NCI-H82 (cell line): ENCODE measurements around the gene INHBA.

Experiments
- DNase-seq: peaks from one replicate; lab custom pipeline; 2025; lab: John Stamatoyannopoulos, UW

INHBA gene

DNA sequence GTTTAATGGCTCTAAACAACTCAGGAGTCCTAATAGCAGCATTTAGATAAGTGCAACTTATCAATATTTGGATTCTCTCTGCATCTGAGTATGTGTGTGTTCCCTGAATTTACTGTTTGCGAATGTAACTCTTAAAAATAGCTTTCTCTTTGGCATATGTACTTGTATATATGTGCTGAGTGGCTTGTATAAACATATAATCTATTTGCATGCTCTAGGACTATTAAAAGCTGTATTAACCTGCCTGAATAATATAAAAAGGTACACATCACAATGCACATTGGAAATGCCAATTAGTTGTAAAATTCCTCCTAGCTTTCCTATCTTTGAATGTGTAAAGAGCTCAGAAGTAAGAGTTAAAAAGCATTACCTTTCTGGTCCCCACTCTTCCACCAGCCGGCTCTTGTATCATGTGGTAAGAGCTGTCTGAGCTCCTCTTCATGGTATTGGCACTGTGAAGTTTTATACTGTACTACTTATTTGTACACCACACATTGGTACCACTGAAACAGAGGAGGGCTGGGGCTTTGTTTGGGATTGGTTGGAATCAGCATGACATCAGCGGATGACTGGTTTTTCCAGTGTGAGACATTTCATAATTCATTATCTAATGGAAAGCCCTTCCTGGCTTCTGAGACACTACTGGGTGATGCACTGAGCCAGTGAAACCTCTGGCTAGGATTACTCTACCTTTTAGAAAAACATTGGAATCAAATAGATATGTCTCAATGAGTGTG is at the start of gene INHBA:
Gene INHBA (minus strand): TSS at position 456 of the 737 bp plus-strand sequence. CDS start 2,716 bp downstream, outside the sequence.
- DNase-seq = no peak

DNA sequence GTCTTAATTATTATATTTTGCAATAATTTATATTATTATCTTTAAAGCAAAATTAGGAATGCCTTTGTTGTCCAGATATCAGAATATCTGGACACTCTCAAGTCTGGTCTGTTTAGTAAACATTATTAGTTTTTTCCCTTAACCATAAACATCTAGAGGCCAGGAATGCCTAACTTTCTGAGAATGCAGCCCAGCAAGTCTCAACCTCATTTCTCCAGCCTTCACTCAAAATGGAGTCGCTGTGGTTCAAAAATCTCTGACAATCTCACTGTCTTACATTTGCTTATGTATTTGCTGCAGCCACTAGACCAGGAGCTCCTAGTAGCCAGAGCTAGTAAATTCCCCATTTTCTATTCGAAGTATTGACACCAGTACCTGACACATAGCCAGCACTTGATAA is 49.7 kb upstream of the INHBA start:
- no peak for DNase-seq

DNA sequence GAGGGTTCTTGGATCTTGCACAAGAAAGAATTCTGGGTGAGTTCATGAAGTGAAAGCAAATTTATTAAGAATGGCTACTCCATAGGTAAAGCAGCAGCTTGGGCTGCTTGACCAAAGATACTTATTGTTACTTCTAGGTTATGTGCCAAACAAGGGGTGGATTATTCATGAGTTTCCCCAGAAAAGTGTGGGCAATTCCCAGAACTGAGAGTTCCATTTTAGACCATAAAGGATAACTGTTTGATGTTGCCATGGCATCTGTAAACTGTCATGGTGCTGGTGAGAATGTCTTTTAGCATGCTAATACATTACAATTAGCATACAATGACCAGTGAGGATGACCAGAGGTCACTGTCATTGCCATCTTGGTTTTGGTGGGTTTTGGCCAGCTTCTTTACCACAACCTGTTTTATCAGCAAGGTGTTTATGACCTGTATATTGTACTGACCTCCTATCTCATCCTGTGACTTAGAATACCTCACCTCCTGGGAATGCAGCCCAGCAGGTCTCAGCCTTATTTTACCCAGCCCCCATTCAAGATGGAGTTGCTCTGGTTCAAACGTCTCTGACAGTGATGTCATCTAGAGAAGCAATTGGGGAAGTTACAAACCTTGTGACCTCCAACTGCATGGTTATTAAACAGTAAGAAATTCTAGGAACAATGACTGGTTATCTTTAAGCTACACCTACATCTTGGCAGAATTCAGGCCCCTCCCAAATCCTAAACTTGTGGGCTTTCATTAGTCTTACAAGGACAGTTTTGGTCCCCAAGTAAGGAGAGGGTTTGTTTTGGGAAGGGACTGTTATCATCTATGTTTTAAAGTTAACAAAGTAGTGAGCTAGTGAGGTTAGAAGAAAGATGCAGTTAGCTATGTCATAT is 48.0 kb upstream of the INHBA start:
- DNase-seq = no peak

DNA sequence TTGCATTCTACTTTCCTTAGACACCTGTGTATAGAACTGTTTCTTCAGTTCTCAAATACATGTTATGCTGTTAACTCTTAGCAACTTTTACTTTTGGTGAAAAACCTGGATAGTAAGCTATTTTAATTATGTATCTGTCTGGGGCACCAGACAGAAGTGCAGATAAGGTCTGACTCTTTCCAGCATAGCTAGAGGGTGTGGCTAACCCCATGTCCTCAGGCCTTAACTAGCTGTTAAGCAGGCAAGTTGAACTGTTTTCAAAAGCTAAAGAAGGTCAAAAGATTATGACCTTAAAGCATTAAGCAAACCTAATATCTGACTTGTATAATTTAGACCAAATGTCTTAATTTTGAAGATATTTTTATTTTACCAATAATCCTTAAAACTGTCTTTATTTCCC is 45.1 kb upstream of the INHBA start:
- DNase-seq = no peak

DNA sequence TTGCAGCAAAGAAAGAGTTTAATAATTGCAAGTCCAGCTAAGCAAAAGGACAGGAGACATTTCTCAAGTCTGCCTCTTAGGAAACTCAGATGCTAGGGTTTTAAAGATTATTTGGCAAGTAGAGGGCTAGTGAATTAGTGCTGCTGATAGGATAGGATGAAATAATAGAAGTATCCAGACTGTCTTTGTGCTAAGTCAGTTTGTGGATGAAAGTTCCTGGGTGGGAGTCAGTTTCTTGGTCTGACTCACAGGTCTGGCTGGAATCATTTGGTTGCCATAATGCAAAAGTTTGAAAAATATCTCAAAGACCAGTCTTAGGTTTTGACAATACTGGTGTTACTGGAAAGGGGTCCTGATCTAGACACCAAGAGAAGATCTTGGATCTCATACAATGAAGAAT is 42.6 kb upstream of the INHBA start:
- DNase-seq = no peak

DNA sequence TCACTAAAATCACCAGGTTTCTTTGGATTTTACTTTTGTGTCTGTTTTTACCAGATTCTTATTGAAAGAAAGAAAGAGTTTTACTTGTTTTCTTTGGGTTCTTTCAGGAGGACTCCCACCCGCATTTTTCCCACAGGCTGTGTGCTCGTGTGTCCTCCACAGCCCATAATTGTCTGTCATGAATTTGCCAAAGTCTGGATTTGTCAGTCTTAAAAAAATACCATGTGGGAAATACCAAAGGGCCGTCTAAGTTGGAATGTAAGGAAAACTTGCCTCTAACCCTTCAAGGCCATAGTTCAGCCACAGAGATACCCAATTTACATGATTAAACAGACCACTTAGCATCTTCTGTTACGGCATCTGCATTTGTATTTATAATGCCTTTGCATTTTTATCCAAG is 41.3 kb upstream of the INHBA start:
- DNase-seq = no peak

DNA sequence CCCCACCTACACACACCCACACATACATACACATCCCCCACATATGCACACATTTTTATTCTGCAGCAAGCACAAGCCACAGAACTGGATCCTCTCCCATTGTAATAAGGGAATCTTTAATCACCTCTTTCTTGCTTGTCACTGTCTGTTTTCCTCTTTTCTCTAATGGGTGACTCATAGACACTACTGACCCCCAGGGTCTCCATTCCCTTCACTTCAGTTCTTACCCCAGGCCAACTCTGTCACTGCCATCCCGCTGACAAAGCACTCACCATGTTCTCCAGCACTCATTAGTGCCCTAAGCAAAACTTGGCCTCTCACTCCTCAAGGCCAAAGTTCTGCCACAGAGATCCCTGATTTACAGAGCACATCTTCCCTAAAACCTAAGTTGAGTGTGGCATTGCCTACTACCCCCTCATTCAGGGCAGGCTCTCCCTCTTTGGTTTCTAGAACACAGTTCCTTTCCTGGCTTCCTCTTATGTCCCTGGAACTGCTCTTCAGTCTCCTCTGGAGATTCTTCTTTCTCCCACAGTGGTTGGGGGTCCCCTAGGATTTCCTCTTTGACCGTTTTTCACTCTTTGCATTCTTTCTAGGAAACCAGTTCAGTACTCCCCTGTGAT is 39.6 kb upstream of the INHBA start:
- no peak for DNase-seq

DNA sequence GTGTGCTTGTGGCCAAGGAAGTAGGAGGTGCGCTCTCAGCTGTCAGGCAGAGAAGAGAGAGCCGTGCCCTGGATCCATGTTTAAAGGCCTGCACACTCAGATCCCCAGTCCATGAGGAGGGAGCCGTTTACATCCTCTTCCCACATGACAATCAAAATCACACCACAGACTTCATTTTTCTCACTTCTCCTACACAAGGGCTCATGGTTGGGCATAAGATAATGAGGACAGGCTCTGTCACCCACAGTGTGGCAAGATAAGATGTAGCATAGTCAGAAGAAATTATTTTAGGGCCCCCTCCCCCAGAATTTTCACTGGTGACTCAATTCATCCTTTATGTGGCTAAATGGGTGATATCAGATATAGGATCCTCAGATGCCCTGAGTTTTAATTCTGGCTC is 35.9 kb upstream of the INHBA start:
- DNase-seq = no peak

DNA sequence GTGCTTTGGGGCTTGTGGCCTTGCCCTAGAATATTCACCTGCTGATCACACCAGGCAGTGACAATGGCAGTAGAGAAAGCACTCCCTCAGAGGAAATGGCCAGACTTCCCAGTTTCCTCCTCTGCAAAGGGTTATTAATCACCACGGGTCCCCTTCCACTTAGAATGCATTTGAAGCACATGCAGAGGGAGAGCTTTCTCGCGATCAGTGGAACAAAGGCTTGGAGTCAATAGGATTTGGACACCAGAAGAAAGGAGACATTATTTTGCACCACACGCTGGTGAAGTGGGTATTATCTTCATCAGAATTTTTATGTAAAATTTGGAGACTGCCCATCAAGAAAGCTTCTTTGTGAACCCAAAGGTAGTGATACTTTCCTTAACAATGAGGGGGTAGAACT is 35.4 kb upstream of the INHBA start:
- DNase-seq = no peak

DNA sequence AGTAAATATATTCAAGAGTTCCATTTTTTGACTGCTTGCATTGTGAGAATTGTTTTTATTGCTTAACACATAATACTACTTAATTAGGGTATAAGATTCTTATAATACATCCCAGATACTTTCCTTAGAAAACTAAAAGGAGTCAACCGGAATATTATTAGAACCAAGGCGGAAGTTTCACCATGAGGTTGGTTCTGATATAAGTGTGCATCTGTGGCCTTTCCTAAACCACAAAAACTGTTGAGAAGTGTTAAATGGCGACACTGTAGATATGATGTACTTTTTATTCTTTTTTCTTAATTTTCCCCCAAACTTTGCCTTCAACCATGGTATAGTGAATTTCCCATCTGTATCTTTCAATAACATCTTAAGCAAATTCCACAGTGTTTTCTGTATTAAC is 32.3 kb upstream of the INHBA start:
- no peak for DNase-seq

DNA sequence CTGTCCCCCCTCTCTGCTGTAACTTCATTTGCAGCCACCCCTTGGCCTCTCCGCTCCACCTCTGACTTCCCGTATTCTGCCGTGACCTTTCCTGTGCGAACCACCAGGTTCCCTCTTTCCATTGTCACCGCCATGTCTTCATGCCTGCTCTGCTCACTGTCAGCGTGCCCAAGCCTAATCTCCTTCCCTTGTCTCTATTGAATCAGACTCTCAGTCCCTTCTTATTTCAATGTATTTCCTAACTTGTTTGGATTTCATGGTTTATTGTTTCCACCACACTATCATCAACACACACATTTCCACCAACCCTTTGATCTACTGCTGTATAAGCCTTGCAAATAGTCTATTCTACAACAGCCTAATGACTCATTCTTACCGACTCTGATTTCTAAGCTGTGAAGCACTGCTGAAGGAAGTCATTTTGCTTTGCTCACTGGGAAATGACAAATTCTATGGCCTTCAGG is 30.0 kb upstream of the INHBA start:
- DNase-seq = no peak

DNA sequence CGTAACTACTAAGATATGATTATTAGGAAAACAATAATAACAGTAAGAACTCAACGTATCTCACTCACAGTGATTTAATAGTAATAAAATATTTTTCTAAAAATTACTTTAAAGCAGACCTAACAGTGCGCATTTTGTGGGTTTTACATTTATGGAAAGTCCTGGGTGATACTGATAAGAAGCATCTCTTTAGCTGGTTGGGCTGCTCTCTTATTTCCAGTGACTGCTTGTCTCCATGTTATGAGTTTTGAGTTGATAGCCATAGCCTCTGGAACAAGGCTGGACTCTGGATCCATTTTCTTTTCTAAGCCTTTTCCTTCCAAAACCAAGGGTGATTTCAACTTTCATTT is 29.5 kb upstream of the INHBA start:
- no peak for DNase-seq

DNA sequence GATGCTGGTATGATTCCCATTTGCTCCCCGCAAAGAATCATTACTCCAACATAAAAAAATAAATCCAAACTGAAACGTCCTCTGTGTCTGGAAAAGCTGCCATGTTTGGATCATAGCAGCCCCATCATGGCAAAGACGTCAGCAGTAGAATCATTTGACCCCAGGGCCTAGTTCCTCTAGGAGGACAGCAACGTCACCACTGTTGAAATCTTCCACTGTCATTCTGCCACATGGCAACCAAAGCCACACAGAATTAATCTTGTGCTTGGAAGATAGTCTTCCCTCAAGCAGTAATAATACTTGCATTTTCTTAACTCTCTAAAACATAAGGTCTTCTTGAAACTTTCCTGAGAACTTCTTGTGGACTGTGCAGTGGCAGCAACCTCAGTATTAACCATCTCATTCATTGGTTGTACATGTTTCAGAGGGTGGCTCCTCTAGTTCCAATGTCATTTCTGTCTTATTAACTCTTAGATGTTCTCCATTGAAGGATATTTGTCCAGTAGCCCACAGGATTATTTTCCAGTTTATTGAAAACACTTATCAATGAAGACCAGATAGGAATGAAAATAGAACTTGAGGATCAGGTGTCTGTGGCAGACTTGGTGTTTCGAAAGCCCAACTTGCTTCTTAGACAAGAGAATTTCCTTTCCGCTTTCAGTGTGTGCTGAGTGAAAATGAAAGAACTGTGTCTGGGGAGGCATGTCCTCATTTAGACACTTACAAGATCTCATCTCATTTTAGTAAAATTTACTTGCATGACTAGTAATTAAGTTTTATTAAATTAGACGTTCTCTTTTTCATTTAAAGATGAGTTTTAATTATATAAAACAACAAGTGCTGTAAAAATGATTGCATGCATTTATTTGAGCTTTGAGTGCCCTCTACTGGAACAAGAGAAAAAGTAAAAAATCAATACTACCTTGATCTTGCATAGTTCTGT is 28.9 kb upstream of the INHBA start:
- DNase-seq = peak; percentile 30

DNA sequence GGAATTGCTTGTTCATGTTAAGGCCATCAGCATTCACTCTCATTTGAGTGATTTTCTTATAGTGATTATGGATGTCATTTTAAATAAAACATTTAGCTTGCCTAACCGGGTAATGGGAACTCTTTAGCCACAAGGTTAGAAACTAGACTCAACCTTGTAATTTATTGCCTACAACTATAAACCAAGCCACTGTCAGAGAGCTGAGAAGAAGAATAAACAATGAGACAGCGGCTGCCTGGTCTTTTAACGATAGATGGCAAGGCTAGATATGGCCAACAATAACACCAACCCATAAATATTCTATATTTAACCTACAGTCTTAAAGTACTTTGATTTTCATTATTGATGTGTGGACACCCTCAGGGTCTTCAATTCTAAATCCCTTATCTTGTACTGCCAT is 27.8 kb upstream of the INHBA start:
- no peak for DNase-seq

DNA sequence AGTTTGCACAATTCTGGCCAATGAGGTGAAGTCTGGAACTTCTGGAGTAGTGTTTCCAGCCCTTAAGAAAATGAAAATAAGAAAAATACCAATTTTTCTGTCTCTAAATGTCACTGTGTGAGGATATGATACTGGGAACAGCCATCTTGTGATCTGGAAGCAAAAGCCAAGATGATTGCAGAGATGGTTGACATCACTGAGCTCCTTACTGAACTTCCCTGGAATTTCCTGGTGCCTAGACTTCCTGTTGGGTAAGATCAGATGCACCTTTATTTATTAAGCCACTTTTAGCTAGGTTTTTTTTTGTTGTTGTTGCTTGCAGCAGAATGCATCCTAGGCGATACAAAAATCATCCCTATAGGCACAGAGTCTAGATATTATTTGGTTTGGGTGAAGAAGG is 27.3 kb upstream of the INHBA start:
- DNase-seq = no peak

DNA sequence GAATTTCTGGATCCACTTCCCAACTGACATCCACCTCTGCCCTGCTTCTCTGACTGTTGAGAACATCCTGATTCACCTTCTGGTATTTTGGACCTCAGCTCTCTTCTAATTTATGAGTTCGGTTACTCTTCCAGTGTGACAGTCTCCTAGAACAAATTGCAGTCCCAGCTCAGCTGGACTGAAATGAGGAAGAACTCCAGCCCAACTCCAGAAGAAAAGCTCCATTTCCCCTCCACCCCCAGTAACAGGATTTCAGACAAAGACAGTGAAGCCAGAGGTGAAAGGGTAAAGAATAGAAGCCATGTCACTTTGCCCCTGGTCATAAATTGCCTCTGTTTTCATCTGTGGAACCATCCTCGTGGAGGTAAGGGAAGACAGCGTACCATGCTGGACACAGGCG is 26.2 kb upstream of the INHBA start:
- DNase-seq = no peak

DNA sequence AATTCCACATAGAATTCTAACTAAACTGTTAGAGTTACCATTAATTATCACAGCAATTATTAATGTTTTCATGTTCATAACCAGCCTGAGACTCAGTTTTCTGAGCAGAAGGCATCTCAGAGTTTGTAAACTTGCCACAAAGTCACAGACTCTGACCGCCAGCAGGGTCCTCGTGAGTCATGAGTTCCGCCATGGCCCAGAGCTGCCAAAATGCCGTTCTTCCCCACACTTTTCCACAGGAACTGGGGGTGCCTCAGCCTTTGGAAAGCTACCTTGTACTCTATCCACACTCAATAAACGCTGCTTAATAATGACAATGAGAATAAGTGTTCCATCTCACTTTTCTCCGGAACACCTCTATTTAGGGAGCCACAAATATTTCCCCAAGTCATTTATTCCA is 22.1 kb upstream of the INHBA start:
- no peak for DNase-seq

DNA sequence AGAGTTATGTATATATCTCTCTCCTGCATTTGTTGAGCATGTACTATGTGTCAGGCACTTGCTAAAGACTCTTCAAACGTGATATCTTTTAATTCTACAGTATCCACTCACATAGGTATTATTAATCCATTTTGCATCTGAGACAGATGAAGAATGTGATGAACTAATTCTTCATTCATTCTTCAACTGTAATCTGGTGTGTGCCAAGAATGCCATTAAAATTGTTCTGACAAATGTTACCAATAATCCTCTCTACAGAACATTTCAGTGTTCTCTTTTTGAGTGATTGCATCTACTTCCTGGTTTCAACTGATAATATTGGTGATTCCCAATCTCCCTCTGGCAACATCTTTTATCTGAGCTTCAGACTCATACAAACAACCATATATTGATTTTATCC is 18.0 kb upstream of the INHBA start:
- DNase-seq = no peak

DNA sequence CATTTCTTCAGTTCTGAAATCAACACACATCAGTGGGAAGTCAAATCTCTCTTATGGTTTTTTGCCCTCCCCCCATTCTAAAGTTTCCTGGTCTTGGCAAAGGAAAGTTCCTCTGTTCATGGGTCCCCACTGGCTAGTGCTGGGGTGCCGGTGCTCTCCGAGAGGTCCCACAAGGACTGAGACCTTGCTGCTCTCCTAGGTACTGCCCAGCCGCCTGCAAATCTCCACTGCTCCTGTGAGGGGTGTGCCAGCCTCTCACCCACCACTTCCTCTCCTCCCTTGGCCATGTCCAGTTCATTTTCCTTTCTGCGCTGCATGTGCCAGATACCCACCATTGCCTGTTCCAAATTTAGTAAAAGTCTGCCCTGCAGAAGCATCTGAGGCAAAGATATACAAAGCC is 17.2 kb upstream of the INHBA start:
- DNase-seq = no peak

DNA sequence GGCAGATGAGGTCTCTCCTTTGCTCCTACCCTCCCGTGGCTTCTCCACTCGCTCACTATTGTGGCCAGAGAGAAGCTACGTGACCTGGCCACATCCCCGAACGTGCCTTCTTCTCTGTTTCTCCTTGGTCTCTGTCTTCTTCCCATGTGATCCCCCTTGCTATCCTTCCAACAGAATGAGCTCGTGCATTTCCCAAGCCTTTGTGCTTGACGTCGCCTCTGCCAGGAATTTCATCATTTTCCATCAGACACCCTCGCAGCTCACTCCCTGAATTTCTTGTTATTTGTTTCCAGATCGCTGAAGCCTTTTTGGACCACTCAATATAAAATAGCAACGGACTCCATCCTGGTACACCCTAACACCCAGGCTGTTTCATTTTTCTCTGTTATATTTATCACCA is 13.8 kb upstream of the INHBA start:
- no peak for DNase-seq

DNA sequence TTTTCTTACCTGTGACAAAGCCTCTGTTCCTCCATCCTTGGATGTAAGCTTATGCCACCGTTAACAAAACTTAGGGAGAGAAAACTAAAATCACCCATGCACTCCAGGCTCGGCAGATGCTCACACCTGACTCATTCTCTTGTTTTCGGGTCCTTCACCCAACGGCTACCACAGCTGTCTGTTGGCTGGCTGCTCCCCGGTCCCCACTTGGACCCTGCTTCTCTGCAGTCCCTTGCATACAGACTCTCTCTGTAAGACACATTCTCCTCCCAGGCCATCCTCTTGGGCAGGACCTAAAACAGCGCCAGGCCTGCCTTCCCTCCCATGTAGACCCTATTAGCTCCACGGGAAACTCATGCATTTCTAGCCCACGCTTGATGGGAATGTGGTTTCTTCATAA is 12.1 kb upstream of the INHBA start:
- DNase-seq = no peak
